K562 (cell line): ENCODE results near the gene ABHD16A. TPM values are rescaled to one million over a fixed set of nuclear protein-coding genes. Genes with fewer than 3 reads are reported as not detected.

Experiments
- ARNT ChIP-seq, 2 experiments: fragments of 450-650 bp; IDR thresholded peaks; 2 replicates each; pipeline ENCODE4 v1.6.1; 2016; ENCODE audit warnings: mild to moderate bottlenecking in 1 of 2
- BACH1 ChIP-seq: fragments of 200-800 bp; sonication (Bioruptor generic); IDR thresholded peaks from 2 replicates; pipeline ENCODE4 v1.6.1; 2016; ENCODE audit warnings: missing genetic modification characterization, missing compliant biosample characterization
- ESRRA ChIP-seq: fragments of 450-650 bp; IDR thresholded peaks from 2 replicates; pipeline ENCODE4 v1.6.1; 2014; ENCODE audit warnings: low read depth, mild to moderate bottlenecking, moderate library complexity, borderline replicate concordance
- GABPA ChIP-seq: fragments of 200-800 bp; sonication (Bioruptor generic); conservative IDR thresholded peaks from 2 replicates; pipeline ENCODE4 v1.6.1; 2016; ENCODE audit warnings: low read depth, missing genetic modification characterization, missing compliant biosample characterization
- HDAC1 ChIP-seq, 2 experiments: fragments of 450-650 bp; IDR thresholded peaks; 2 replicates each; pipeline ENCODE4 v1.6.1; 2016 to 2017; ENCODE audit warnings: inconsistent platforms in 1 of 2, mild to moderate bottlenecking in 1 of 2, moderate library complexity in 1 of 2
- HIVEP1 ChIP-seq: fragments of 250-450 bp; sonication (Bioruptor Pico); IDR thresholded peaks from 2 replicates; pipeline ENCODE4 v1.4.0; 2020; ENCODE audit warnings: mild to moderate bottlenecking
- HMG20A ChIP-seq: fragments of 450-650 bp; formaldehyde crosslinking; conservative IDR thresholded peaks from 2 replicates; pipeline ENCODE4 v1.4.0; 2020; ENCODE audit warnings: mild to moderate bottlenecking, mixed read lengths
- JUN ChIP-seq, 2 experiments: sonication (generic) in 1 of 2; formaldehyde crosslinking in 1 of 2; IDR thresholded peaks; 2 replicates each; pipeline versions ENCODE4 v1.6.1 to v1.8.0; 2012 to 2022; ENCODE audit warnings: borderline replicate concordance in 2 of 2, mild to moderate bottlenecking in 2 of 2, improper control_type of control experiment in 1 of 2, low read depth in 1 of 2, low read length in 1 of 2, missing genetic modification reagents in 1 of 2
- NCOA2 ChIP-seq, 2 experiments: fragments of 450-650 bp; IDR thresholded peaks; 2 replicates each; pipeline ENCODE4 v1.6.1; 2018; ENCODE audit warnings: mild to moderate bottlenecking in 2 of 2, moderate library complexity in 1 of 2; ENCODE audit not compliant: partially characterized antibody in 2 of 2
- NEUROD1 ChIP-seq: fragments of 150-350 bp; IDR thresholded peaks from 2 replicates; pipeline ENCODE4 v1.6.1; 2014; ENCODE audit warnings: borderline replicate concordance, low read length, low read depth; ENCODE audit not compliant: partially characterized antibody
- OTX1 ChIP-seq: fragments of 450-650 bp; formaldehyde crosslinking; IDR thresholded peaks from 2 replicates; pipeline ENCODE4 v1.4.0; 2022; ENCODE audit warnings: mild to moderate bottlenecking
- PHF8 ChIP-seq: fragments of 200-600 bp; sonication (generic); IDR thresholded peaks from 2 replicates; pipeline ENCODE4 v1.6.1; 2012; ENCODE audit warnings: mixed run types, mild to moderate bottlenecking, inconsistent platforms, low read length, moderate library complexity, borderline replicate concordance
- POLR2B ChIP-seq: fragments of 450-650 bp; IDR thresholded peaks from 2 replicates; pipeline ENCODE4 v1.6.1; 2018; ENCODE audit warnings: low read depth; ENCODE audit not compliant: partially characterized antibody
- RBM39 ChIP-seq: fragments of 200-400 bp; formaldehyde crosslinking; optimal IDR thresholded peaks from 2 replicates; pipeline ENCODE3; 2018; ENCODE audit warnings: low read depth, low read length
- STAG1 ChIP-seq: sonication (generic); formaldehyde crosslinking; IDR thresholded peaks from 2 replicates; pipeline ENCODE4 v1.5.0; 2020; ENCODE audit warnings: missing genetic modification reagents, borderline replicate concordance
- TBP ChIP-seq: optimal IDR thresholded peaks from 2 replicates; pipeline ENCODE3; 2011; ENCODE audit warnings: low read depth, low read length, improper control_type of control experiment
- TCFL5 ChIP-seq: fragments of 250-450 bp; sonication (Bioruptor Pico); conservative IDR thresholded peaks from 2 replicates; pipeline ENCODE4 v1.6.1; 2021; ENCODE audit warnings: mild to moderate bottlenecking, moderate library complexity, matching md5 sums
- XRCC5 ChIP-seq: fragments of 200-400 bp; formaldehyde crosslinking; IDR thresholded peaks from 2 replicates; pipeline ENCODE4 v1.6.1; 2017; ENCODE audit warnings: low read depth, mild to moderate bottlenecking, low read length
- ZNF212 ChIP-seq: fragments of 450-650 bp; formaldehyde crosslinking; IDR thresholded peaks from 2 replicates; pipeline ENCODE4 v1.4.0; 2020; ENCODE audit warnings: mild to moderate bottlenecking
- ZNF232 ChIP-seq: sonication (generic); formaldehyde crosslinking; IDR thresholded peaks from 2 replicates; pipeline ENCODE4 v1.8.0; 2022; ENCODE audit warnings: mild to moderate bottlenecking, missing genetic modification reagents
- ZNF239 ChIP-seq: fragments of 250-450 bp; sonication (Bioruptor Pico); IDR thresholded peaks from 2 replicates; pipeline ENCODE4 v1.4.0; 2020; ENCODE audit warnings: mild to moderate bottlenecking
- ZNF41 ChIP-seq: fragments of 250-450 bp; sonication (Bioruptor Pico); conservative IDR thresholded peaks from 2 replicates; pipeline ENCODE4 v1.4.0; 2020; ENCODE audit warnings: mild to moderate bottlenecking
- polyA plus RNA-seq, 8 experiments: library from polyadenylated mRNA; depleted of rRNA in 4 of 8; stranded (reverse) in 5 of 8; unstranded in 3 of 8; fragments of >200 nt; fragmentation: Nextera tagmentation in 2 of 8; fragmentation: Illumina TruSeq in 1 of 8; extraction: Ambion mirVana in 2 of 8; extraction: Trizol in 1 of 8; gene quantifications; 2 replicates each; pipeline versions ENCODE4 v1.2.1 to v1.2.3, GENCODE V29; 2011 to 2014; ENCODE audit warnings: inconsistent platforms in 1 of 8, missing spikeins in 1 of 8
- total RNA-seq, 7 experiments: library from RNA; depleted of rRNA in 6 of 7; stranded (reverse); fragments of >200 nt in 6 of 7; fragmentation: Illumina TruSeq in 2 of 7; extraction: Trizol in 2 of 7; gene quantifications; 2 replicates each; pipeline versions ENCODE4 v1.2.1 to v1.2.3, GENCODE V29; 2011 to 2021; ENCODE audit warnings: low replicate concordance in 1 of 7
- TF ChIP-seq, protein P1 (sequence below): fragments of 250-450 bp; sonication (Bioruptor Pico); IDR thresholded peaks from 2 replicates; pipeline ENCODE4 v1.9.0; 2021; ENCODE audit warnings: mild to moderate bottlenecking
- TF ChIP-seq, protein P2 (sequence below): fragments of 450-650 bp; IDR thresholded peaks from 2 replicates; pipeline ENCODE4 v1.6.1; 2016; ENCODE audit warnings: antibody characterized with exemption
- TF ChIP-seq, protein P3 (sequence below): sonication (generic); formaldehyde crosslinking; IDR thresholded peaks from 2 replicates; pipeline ENCODE4 v1.8.0; 2023; ENCODE audit warnings: mild to moderate bottlenecking, missing genetic modification reagents

ABHD16A gene
- total and polyA plus RNA-seq, 9 of the 15 experiments (the other 6 are each of a cell fraction or from before 2014, with no cell fraction given) = 25.8 to 120 (median 81.6) TPM

DNA sequence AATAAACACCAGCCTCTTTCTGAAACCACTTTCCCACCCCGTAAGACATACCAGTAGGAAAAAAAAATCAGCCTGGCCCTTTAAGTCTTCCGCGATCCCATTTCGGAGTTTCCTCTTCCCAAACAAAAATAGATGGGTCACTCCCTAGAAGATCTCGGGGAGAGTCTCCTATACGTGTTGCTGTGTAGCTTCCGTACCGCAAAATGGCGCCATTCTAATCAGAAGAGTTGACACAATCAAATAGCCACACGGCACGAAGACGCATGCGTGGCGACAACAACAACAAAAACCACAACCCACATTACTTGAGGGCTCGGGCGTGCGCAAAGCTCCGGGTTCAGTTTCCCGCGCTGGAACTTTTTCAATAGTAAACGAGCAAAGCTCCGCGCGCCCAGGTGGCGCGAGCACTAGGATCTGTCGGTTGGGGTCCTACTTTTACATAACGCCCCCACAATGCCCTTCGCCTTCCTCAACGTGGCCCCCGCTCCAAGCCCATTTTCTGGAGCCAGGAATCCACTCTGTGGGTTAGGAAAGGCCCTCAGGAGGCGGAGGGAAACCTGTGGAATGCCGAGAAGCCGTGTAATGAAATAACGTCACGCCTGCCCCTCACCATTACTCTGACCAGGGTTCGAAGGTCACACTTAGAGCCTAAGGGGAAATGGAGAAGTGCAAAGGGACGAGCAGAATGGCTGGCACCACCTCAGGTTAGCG is 38.2 kb downstream of the ABHD16A start, which contains the start of gene GPANK1 (continued):
- TF ChIP-seq, protein P1, sequence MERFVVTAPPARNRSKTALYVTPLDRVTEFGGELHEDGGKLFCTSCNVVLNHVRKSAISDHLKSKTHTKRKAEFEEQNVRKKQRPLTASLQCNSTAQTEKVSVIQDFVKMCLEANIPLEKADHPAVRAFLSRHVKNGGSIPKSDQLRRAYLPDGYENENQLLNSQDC = peak; percentile 36; the same call in 1 of the 2 replicates
- TF ChIP-seq HDAC1 (IDR thresholded peaks at IDR 0.05) (peak in 1 of 2 experiments; percentile 6; a peak in 1 of 4 replicates), ZNF239 (CRISPR knock-in tag) (peak; percentile 40), ESRRA (peak; percentile 97; the same call in 1 of the 2 replicates), GABPA (no peak), ARNT (IDR thresholded peaks at IDR 0.05) (peak in 1 of 2 experiments; percentile 62; a peak in 2 of 4 replicates), POLR2B (peak; percentile 58), BACH1 (no peak), JUN (IDR thresholded peaks at IDR 0.05; ENCODE audit: borderline replicate concordance, low read depth, low read length) (peak; percentile 48; the same call in 1 of the 2 replicates), JUN (CRISPR knock-in tag; IDR thresholded peaks at IDR 0.05; ENCODE audit: borderline replicate concordance) (no peak), XRCC5 (peak; percentile 89; the same call in 1 of the 2 replicates), HMG20A (no peak), TCFL5 (CRISPR knock-in tag) (0 out of 2 replicates have a peak, but pooled peaks have one; percentile 38), TBP (peak; percentile 93), ZNF212 (no peak), OTX1 (peak; percentile 83; the same call in 1 of the 2 replicates), STAG1 (CRISPR knock-in tag) (no peak), NEUROD1 (no peak), HIVEP1 (CRISPR knock-in tag) (0 out of 2 replicates have a peak, but pooled peaks have one; percentile 82), ZNF41 (0 out of 2 replicates have a peak, but pooled peaks have one; percentile 47), ZNF232 (CRISPR knock-in tag) (peak; percentile 71; the same call in 1 of the 2 replicates), RBM39 (no peak), NCOA2 (IDR thresholded peaks at IDR 0.05; ENCODE audit: partially characterized antibody in 2 of 2) (no peak), PHF8 (peak; percentile 56; the same call in 1 of the 2 replicates)
- TF ChIP-seq, protein P2, sequence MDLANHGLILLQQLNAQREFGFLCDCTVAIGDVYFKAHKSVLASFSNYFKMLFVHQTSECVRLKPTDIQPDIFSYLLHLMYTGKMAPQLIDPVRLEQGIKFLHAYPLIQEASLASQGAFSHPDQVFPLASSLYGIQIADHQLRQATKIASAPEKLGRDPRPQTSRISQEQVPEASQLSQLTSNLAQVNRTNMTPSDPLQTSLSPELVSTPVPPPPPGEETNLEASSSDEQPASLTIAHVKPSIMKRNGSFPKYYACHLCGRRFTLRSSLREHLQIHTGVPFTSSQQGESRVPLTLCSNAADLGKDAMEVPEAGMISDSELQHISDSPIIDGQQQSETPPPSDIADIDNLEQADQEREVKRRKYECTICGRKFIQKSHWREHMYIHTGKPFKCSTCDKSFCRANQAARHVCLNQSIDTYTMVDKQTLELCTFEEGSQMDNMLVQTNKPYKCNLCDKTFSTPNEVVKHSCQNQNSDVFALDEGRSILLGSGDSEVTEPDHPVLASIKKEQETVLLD = peak; percentile 95
- TF ChIP-seq, protein P3, sequence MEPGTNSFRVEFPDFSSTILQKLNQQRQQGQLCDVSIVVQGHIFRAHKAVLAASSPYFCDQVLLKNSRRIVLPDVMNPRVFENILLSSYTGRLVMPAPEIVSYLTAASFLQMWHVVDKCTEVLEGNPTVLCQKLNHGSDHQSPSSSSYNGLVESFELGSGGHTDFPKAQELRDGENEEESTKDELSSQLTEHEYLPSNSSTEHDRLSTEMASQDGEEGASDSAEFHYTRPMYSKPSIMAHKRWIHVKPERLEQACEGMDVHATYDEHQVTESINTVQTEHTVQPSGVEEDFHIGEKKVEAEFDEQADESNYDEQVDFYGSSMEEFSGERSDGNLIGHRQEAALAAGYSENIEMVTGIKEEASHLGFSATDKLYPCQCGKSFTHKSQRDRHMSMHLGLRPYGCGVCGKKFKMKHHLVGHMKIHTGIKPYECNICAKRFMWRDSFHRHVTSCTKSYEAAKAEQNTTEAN = peak; percentile 88
